Endothelial cell of umbilical vein (primary cell): ENCODE data around the gene SMIM24. TPM values are rescaled to one million over a fixed set of nuclear protein-coding genes. Genes with fewer than 3 reads are reported as not detected.

ENCODE experiments used
- BruUV-seq: library from RNA; stranded (reverse); fragments of 400-500 nt; replicated peaks from 2 replicates; lab custom pipeline; 2021; lab: Mats Ljungman, UMichigan
- CTCF ChIA-PET: fragments of 300-600, 350-600 bp; sonication (Branson Sonifier 250); formaldehyde crosslinking; loops from one replicate; lab custom pipeline; 2021; ENCODE audit warnings: antibody characterized with exemption, inconsistent platforms; lab: Charles Lee
- POLR2A ChIA-PET: fragments of 300-600, 350-600 bp; sonication (Branson Sonifier 250); formaldehyde crosslinking; loops from one replicate; lab custom pipeline; 2021; ENCODE audit warnings: antibody characterized with exemption, inconsistent platforms; lab: Charles Lee
- DNase-seq: peaks from one replicate; pipeline ENCODE4 v3.0.0-alpha.2; 2011; ENCODE audit warnings: low read depth, low spot score
- FAIRE-seq: peaks from 2 replicates; lab custom pipeline; 2011; peaks lifted over from hg19 to GRCh38; lab: Jason Lieb, UNC
- H2AFZ ChIP-seq: 2 replicates; pipeline ENCODE4 v1.6.0; 2012; ENCODE audit warnings: low read depth, low read length, control low read depth, inconsistent platforms
- H3K27ac ChIP-seq: 2 replicates; pipeline ENCODE4 v1.5.1; 2011; ENCODE audit warnings: low read depth, mild to moderate bottlenecking, control low read depth, low read length, moderate library complexity; ENCODE audit not compliant: insufficient read depth
- H3K27me3 ChIP-seq, 2 experiments: 2 replicates each; pipeline versions ENCODE4 v1.6.0 to v1.6.1; 2011; ENCODE audit warnings: low read length in 2 of 2, mixed read lengths in 1 of 2; ENCODE audit not compliant: control insufficient read depth in 2 of 2, insufficient read depth in 2 of 2
- H3K36me3 ChIP-seq, 2 experiments: 2 replicates in 1 of 2; 3 replicates in 1 of 2; pipeline ENCODE4 v1.5.1; 2011; ENCODE audit warnings: low read length in 2 of 2, mild to moderate bottlenecking in 1 of 2, moderate library complexity in 1 of 2; ENCODE audit not compliant: control insufficient read depth in 2 of 2, insufficient read depth in 2 of 2; ENCODE audit errors: extremely low read depth in 1 of 2
- H3K4me1 ChIP-seq: 3 replicates; pipeline ENCODE4 v1.5.1; 2011; ENCODE audit warnings: mild to moderate bottlenecking, low read length; ENCODE audit not compliant: control insufficient read depth, insufficient read depth; ENCODE audit errors: extremely low read depth
- H3K4me2 ChIP-seq: 2 replicates; pipeline ENCODE4 v1.6.1; 2011; ENCODE audit warnings: low read length, control low read depth, mixed read lengths; ENCODE audit not compliant: insufficient read depth
- H3K4me3 ChIP-seq, 3 experiments: fragments of 200-600 bp in 1 of 3; sonication (generic), shearing (Covaris generic) in 1 of 3; replicated peaks in 1 of 3; 2 replicates each; pipeline ENCODE4 v1.5.1; 2011 to 2016; ENCODE audit warnings: control low read depth in 3 of 3, low read length in 3 of 3, mild to moderate bottlenecking in 2 of 3, inconsistent platforms in 1 of 3, low read depth in 1 of 3, moderate library complexity in 1 of 3; ENCODE audit not compliant: insufficient read depth in 1 of 3
- H3K79me2 ChIP-seq: 2 replicates; pipeline ENCODE4 v1.6.0; 2012; ENCODE audit warnings: low read length, inconsistent platforms; ENCODE audit not compliant: control insufficient read depth, insufficient read depth
- H3K9ac ChIP-seq: replicated peaks from 2 replicates; pipeline ENCODE3; 2011; ENCODE audit warnings: low read length, control low read depth; ENCODE audit not compliant: insufficient read depth; ENCODE audit errors: extremely low read depth
- H3K9me1 ChIP-seq: replicated peaks from 3 replicates; pipeline ENCODE4 v1.6.0; 2011; ENCODE audit warnings: mild to moderate bottlenecking, low read length; ENCODE audit not compliant: control insufficient read depth, insufficient read depth; ENCODE audit errors: extremely low read depth
- H3K9me3 ChIP-seq: replicated peaks from 2 replicates; pipeline ENCODE4 v1.5.1; 2012; ENCODE audit warnings: low read length, inconsistent platforms; ENCODE audit not compliant: control insufficient read depth, insufficient read depth
- H4K20me1 ChIP-seq: replicated peaks from 2 replicates; pipeline ENCODE3; 2011; ENCODE audit warnings: mild to moderate bottlenecking, low read length; ENCODE audit not compliant: control insufficient read depth, insufficient read depth; ENCODE audit errors: extremely low read depth
- CTCF ChIP-seq, 2 donors: IDR thresholded peaks; 1 replicate in 1 of 2; 2 replicates in 1 of 2; pipeline ENCODE4 v1.5.1; 2011; ENCODE audit warnings: low read length in 2 of 2, mild to moderate bottlenecking in 2 of 2, moderate library complexity in 2 of 2, control low read depth in 1 of 2, inconsistent platforms in 1 of 2, low read depth in 1 of 2; ENCODE audit not compliant: insufficient read depth in 1 of 2; ENCODE audit errors: extremely low read depth in 1 of 2
- EZH2 ChIP-seq: IDR thresholded peaks from 2 replicates; pipeline ENCODE4 v1.6.1; 2012; ENCODE audit warnings: borderline replicate concordance, low read depth, mild to moderate bottlenecking, moderate library complexity, low read length, inconsistent platforms; ENCODE audit not compliant: severe bottlenecking
- FOS ChIP-seq: IDR thresholded peaks from 2 replicates; pipeline ENCODE4 v1.6.1; 2011; ENCODE audit warnings: mild to moderate bottlenecking, low read length, moderate library complexity, borderline replicate concordance; ENCODE audit not compliant: insufficient read depth
- GATA2 ChIP-seq: IDR thresholded peaks from 2 replicates; pipeline ENCODE4 v1.7.0; 2011; ENCODE audit warnings: low read depth, mild to moderate bottlenecking, moderate library complexity, mixed read lengths, low read length; ENCODE audit not compliant: insufficient read length, insufficient read depth
- JUN ChIP-seq: IDR thresholded peaks from 2 replicates; pipeline ENCODE4 v1.6.1; 2011; ENCODE audit warnings: borderline replicate concordance, low read depth; ENCODE audit not compliant: insufficient read length, insufficient read depth
- MAX ChIP-seq: IDR thresholded peaks from 2 replicates; pipeline ENCODE4 v1.6.1; 2011; ENCODE audit not compliant: insufficient read depth, insufficient read length
- MYC ChIP-seq: IDR thresholded peaks from one replicate; pipeline ENCODE4 v1.6.1; 2011; ENCODE audit warnings: mild to moderate bottlenecking, low read depth, low read length
- POLR2AphosphoS5 ChIP-seq: IDR thresholded peaks from 2 replicates; pipeline ENCODE4 v1.6.1; 2012; ENCODE audit warnings: low read depth, mild to moderate bottlenecking, control low read depth, low read length, moderate library complexity; ENCODE audit not compliant: insufficient read depth
- dilution Hi-C: fragments of 300-500 bp; cut with MboI; formaldehyde crosslinking; loops from one replicate; pipeline ENCODE4 v1.15.0; 2019; ENCODE audit warnings: low sequenced_read_pairs; ENCODE audit not compliant: extremely low pct_ligation_motif_present
- intact Hi-C: fragments of 100-400 bp; cut with micrococcal nuclease; formaldehyde crosslinking; loops from one replicate; pipeline ENCODE4 v1.10.0; 2022
- polyA plus RNA-seq, 4 experiments: library from polyadenylated mRNA; depleted of rRNA in 3 of 4; stranded (reverse) in 3 of 4; unstranded in 1 of 4; fragments of >200 nt; gene quantifications; 2 replicates each; pipeline versions ENCODE4 v1.2.1 to v1.2.3, GENCODE V29; 2011 to 2012; ENCODE audit warnings: missing spikeins in 1 of 4
- total RNA-seq: library from RNA; stranded (reverse); gene quantifications from 2 replicates; pipeline ENCODE4 v1.2.3, GENCODE V29; 2021

Gene SMIM24
- total and polyA plus RNA-seq, 2 donors (not counting 3 experiments of a cell fraction or from before 2014, with no cell fraction given): not detected

GRCh38 chr19:3499738-3500428 is 19.6 kb upstream of the SMIM24 start:
- TF ChIP-seq POLR2AphosphoS5 (no peak), MAX (no peak), FOS (no peak), JUN (no peak), CTCF (IDR thresholded peaks at IDR 0.05; ENCODE audit: extremely low read depth in 1 of 2, insufficient read depth in 1 of 2, low read depth in 1 of 2, low read length in 2 of 2) (no peak), GATA2 (no peak), EZH2 (no peak), MYC (no peak)
- H3K9me3 ChIP-seq: no peaks in the 10 kb centered on the region
- CTCF ChIA-PET: interaction anchor here (1.1 kb wide), 1 partner anchor 173 kb away, joined by 3 read pairs; no protein-coding TSS in a partner anchor
- H3K9ac ChIP-seq: peak overlapping the region; percentile 91
- dilution Hi-C loops: no loop called here
- H2AFZ ChIP-seq: peak overlapping the region; percentile 85
- TSS peak; percentile 56 for BruUV-seq
- peaks cover 0 to 8% of the 10 kb centered on the region in 2 experiments for H3K36me3 ChIP-seq
- intact Hi-C loops: no loop called here
- peaks cover 5% of the 10 kb centered on the region for H3K4me1 ChIP-seq
- POLR2A ChIA-PET: no interaction called here
- no peaks in the 10 kb centered on the region for H4K20me1 ChIP-seq
- no peaks in the 10 kb centered on the region for H3K27me3 ChIP-seq
- DNase-seq: no peak
- H3K4me2 ChIP-seq: peak overlapping the region; percentile 87
- peak overlapping the region; percentile 73 to 87 (median 80) for H3K4me3 ChIP-seq
- peaks cover 28% of the 10 kb centered on the region for H3K79me2 ChIP-seq
- no peaks in the 10 kb centered on the region for H3K9me1 ChIP-seq
- no peak for FAIRE-seq
- peak overlapping the region; percentile 87 for H3K27ac ChIP-seq
